Hematopoietic multipotent progenitor cell treated with erythropoietin and hydrocortisone succinate and interleukin-3 and kit ligand, for 6 days (in vitro differentiated cells): ENCODE data around the gene MCHR1.

Experiments
- DNase-seq: peaks from one replicate; pipeline ENCODE4 v3.0.0-alpha.2; 2015

The MCHR1 gene

GRCh38 chr22:40727964-40728615 lies 48.8 kb downstream of the MCHR1 start:
- no peak for DNase-seq

GRCh38 chr22:40728731-40729189 lies 49.5 kb downstream of the MCHR1 start:
- peak; percentile 65 for DNase-seq

GRCh38 chr22:40729284-40729683 lies 50.0 kb downstream of the MCHR1 start:
- DNase-seq: no peak
